ENCODE measurements around the gene ZNF469.

The ZNF469 gene

GRCh38 chr16:88411951-88412576 is 29.3 kb downstream of the ZNF469 start:
- no peak for DNase-seq (ENCODE audit: low read depth)

GRCh38 chr16:88412766-88413165 is 30.0 kb downstream of the ZNF469 start:
- DNase-seq (ENCODE audit: low read depth): no peak

GRCh38 chr16:88413231-88413630 is 30.5 kb downstream of the ZNF469 start:
- no peak for DNase-seq (ENCODE audit: low read depth)

- no peak for DNase-seq (ENCODE audit: low read depth)
These were observed 30.9 kb downstream of the ZNF469 start for GRCh38 chr16:88413631-88414030.

- DNase-seq (ENCODE audit: low read depth): no peak
These were observed 32.0 kb downstream of the ZNF469 start for GRCh38 chr16:88414521-88415380.

GRCh38 chr16:88415381-88415705 is 32.6 kb downstream of the ZNF469 start:
- no peak for DNase-seq (ENCODE audit: low read depth)

GRCh38 chr16:88415713-88416323 is 33.1 kb downstream of the ZNF469 start:
- DNase-seq (ENCODE audit: low read depth): no peak

- no peak for DNase-seq (ENCODE audit: low read depth)
These were observed 33.9 kb downstream of the ZNF469 start for GRCh38 chr16:88416686-88417085.

- DNase-seq (ENCODE audit: low read depth): no peak
These were observed 35.1 kb downstream of the ZNF469 start for GRCh38 chr16:88417684-88418476.

GRCh38 chr16:88418869-88419268 is 36.1 kb downstream of the ZNF469 start:
- DNase-seq (ENCODE audit: low read depth): no peak

- DNase-seq (ENCODE audit: low read depth): no peak
These were observed 37.0 kb downstream of the ZNF469 start for GRCh38 chr16:88419790-88420189.

GRCh38 chr16:88420496-88420895 is 37.7 kb downstream of the ZNF469 start:
- no peak for DNase-seq (ENCODE audit: low read depth)

GRCh38 chr16:88421301-88421700 is 38.5 kb downstream of the ZNF469 start:
- no peak for DNase-seq (ENCODE audit: low read depth)

- DNase-seq (ENCODE audit: low read depth): no peak
These were observed 39.2 kb downstream of the ZNF469 start for GRCh38 chr16:88421871-88422433.

- DNase-seq (ENCODE audit: low read depth): no peak
These were observed 40.1 kb downstream of the ZNF469 start for GRCh38 chr16:88422733-88423447.

GRCh38 chr16:88423448-88423850 is 40.7 kb downstream of the ZNF469 start:
- DNase-seq (ENCODE audit: low read depth): no peak

GRCh38 chr16:88424587-88425235 is 42.0 kb downstream of the ZNF469 start:
- DNase-seq (ENCODE audit: low read depth): no peak

- no peak for DNase-seq (ENCODE audit: low read depth)
These were observed 43.3 kb downstream of the ZNF469 start for GRCh38 chr16:88426018-88426417.

- no peak for DNase-seq (ENCODE audit: low read depth)
These were observed 44.6 kb downstream of the ZNF469 start for GRCh38 chr16:88427376-88427775.

- DNase-seq (ENCODE audit: low read depth): no peak
These were observed 45.4 kb downstream of the ZNF469 start for GRCh38 chr16:88428156-88428555.
